ENCODE results near the gene PCIF1. TPM values are rescaled to one million over a fixed set of nuclear protein-coding genes. Genes with fewer than 3 reads are reported as not detected.
"Not testable (repeated sequence)": the region's sequence is repeated elsewhere in the genome, so short reads cannot be mapped to it uniquely, and the experiment has no call there.

PCIF1 gene
- total RNA-seq, 1 donor from 2014 or later = 29.3 TPM

- peak; percentile 50 for DNase-seq (ENCODE audit: low spot score)
Observed at GRCh38 chr20:45924391-45925261, 9.9 kb upstream of the PCIF1 start.

GRCh38 chr20:45925821-45926506 is 8.5 kb upstream of the PCIF1 start:
- no peak for DNase-seq (ENCODE audit: low spot score)

- no peak for DNase-seq (ENCODE audit: low spot score)
Observed at GRCh38 chr20:45926731-45927070, 7.8 kb upstream of the PCIF1 start.

- DNase-seq (ENCODE audit: low spot score) = no peak
Observed at GRCh38 chr20:45927071-45927878, 7.2 kb upstream of the PCIF1 start.

GRCh38 chr20:45931680-45932079 is 2.8 kb upstream of the PCIF1 start:
- not testable (repeated sequence) for DNase-seq (ENCODE audit: low spot score)

- DNase-seq (ENCODE audit: low spot score) = peak; percentile 66
Observed at GRCh38 chr20:45933266-45934045, 1.0 kb upstream of the PCIF1 start.

- DNase-seq (ENCODE audit: low spot score) = no peak
Observed at GRCh38 chr20:45934046-45934585, 367 bp upstream of the PCIF1 start.

- DNase-seq (ENCODE audit: low spot score) = no peak
Observed at GRCh38 chr20:45935416-45936046, 1.0 kb downstream of the PCIF1 start.

GRCh38 chr20:45937765-45938164 is 3.3 kb downstream of the PCIF1 start:
- no peak for DNase-seq (ENCODE audit: low spot score)

GRCh38 chr20:45938727-45939438 is 4.4 kb downstream of the PCIF1 start:
- DNase-seq (ENCODE audit: low spot score) = no peak

GRCh38 chr20:45940053-45940452 is 5.6 kb downstream of the PCIF1 start:
- DNase-seq (ENCODE audit: low spot score) = no peak

GRCh38 chr20:45940469-45940868 is 6.0 kb downstream of the PCIF1 start:
- no peak for DNase-seq (ENCODE audit: low spot score)

- DNase-seq (ENCODE audit: low spot score) = no peak
Observed at GRCh38 chr20:45943613-45944012, 9.1 kb downstream of the PCIF1 start.

GRCh38 chr20:45944151-45944964 is 9.9 kb downstream of the PCIF1 start:
- DNase-seq (ENCODE audit: low spot score) = no peak

GRCh38 chr20:45944965-45945677 is 10.6 kb downstream of the PCIF1 start:
- DNase-seq (ENCODE audit: low spot score) = no peak

- DNase-seq (ENCODE audit: low spot score) = no peak
Observed at GRCh38 chr20:45945678-45946148, 11.2 kb downstream of the PCIF1 start.

- DNase-seq (ENCODE audit: low spot score) = peak; percentile 51
Observed at GRCh38 chr20:45946149-45946970, 11.9 kb downstream of the PCIF1 start.
